ENCODE data around the gene TOM1L2.

- TF ChIP-seq CTCF (conservative IDR thresholded peaks at IDR 0.05 in 1 of 2, IDR thresholded peaks at IDR 0.05 in 1 of 2; ENCODE audit: low read depth in 1 of 2, low read length in 2 of 2) (no peak), EZH2 (IDR thresholded peaks at IDR 0.05; ENCODE audit: low read length, missing control alignments) (no peak)
Measured at GRCh38 chr17:17983776-17984175, 11.6 kb upstream of the TOM1L2 start.

Data from fibroblast of lung (primary cell).